Measurements from ENCODE around the gene MAGEA8. TPM values are rescaled to one million over a fixed set of nuclear protein-coding genes. Genes with fewer than 3 reads are reported as not detected.

Gene MAGEA8
- total and polyA plus RNA-seq, 9 of the 15 experiments (the other 6 are each of a cell fraction or from before 2014, with no cell fraction given), result 0.49 to 4.6 (median 1.9) TPM

DNA sequence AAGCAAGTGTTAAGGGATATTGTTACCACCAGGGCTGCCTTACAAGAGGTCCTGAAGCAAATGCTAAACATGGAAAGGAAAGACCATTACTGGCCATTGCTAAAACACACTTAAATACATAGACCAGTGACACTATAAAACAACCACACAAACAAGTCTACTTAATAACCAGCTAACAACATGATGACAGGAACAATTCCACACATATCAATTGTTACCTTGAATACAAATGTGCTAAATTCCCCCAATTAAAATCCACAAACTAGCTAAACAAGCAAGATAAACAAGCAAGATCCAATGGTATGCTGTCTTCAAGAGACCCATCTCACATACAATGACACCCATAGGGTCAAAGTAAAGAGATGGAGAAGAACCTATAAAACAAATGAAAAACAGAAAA, 20.5 kb upstream of the MAGEA8 start (continued):
- TF ChIP-seq ZHX1 (conservative IDR thresholded peaks at IDR 0.05; ENCODE audit: low read length), result no peak
- TF ChIP-seq, protein P1, sequence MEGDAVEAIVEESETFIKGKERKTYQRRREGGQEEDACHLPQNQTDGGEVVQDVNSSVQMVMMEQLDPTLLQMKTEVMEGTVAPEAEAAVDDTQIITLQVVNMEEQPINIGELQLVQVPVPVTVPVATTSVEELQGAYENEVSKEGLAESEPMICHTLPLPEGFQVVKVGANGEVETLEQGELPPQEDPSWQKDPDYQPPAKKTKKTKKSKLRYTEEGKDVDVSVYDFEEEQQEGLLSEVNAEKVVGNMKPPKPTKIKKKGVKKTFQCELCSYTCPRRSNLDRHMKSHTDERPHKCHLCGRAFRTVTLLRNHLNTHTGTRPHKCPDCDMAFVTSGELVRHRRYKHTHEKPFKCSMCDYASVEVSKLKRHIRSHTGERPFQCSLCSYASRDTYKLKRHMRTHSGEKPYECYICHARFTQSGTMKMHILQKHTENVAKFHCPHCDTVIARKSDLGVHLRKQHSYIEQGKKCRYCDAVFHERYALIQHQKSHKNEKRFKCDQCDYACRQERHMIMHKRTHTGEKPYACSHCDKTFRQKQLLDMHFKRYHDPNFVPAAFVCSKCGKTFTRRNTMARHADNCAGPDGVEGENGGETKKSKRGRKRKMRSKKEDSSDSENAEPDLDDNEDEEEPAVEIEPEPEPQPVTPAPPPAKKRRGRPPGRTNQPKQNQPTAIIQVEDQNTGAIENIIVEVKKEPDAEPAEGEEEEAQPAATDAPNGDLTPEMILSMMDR (IDR thresholded peaks at IDR 0.05 in 2 of 3, conservative IDR thresholded peaks at IDR 0.05 in 1 of 3; ENCODE audit: insufficient read depth in 2 of 3, low read depth in 1 of 3, low read length in 3 of 3), result no peak
- no peak for TF ChIP-seq ZNF282 (CRISPR knock-in tag; IDR thresholded peaks at IDR 0.05)
- TF ChIP-seq ZNF165 (CRISPR knock-in tag; IDR thresholded peaks at IDR 0.05; ENCODE audit: borderline replicate concordance), result no peak
- TF ChIP-seq RBM15 (IDR thresholded peaks at IDR 0.05; ENCODE audit: insufficient read depth, low read length), result no peak
- no peak for TF ChIP-seq TEAD2 (tag; IDR thresholded peaks at IDR 0.05)
- no peak for TF ChIP-seq ZNF134 (CRISPR knock-in tag; conservative IDR thresholded peaks at IDR 0.05)
- no peak for TF ChIP-seq LEF1 (IDR thresholded peaks at IDR 0.05)
- no peak for TF ChIP-seq XRCC3 (IDR thresholded peaks at IDR 0.05)
- TF ChIP-seq ZFP1 (CRISPR knock-in tag; IDR thresholded peaks at IDR 0.05), result no peak
- TF ChIP-seq SAFB2 (IDR thresholded peaks at IDR 0.05; ENCODE audit: borderline replicate concordance, low read depth, low read length, severe bottlenecking), result no peak
- no peak for TF ChIP-seq COPS2 (conservative IDR thresholded peaks at IDR 0.05)
- TF ChIP-seq ELF2 (CRISPR knock-in tag; IDR thresholded peaks at IDR 0.05), result no peak

Measured in K562 (cell line).